HCEC 1CT (cell line): ENCODE data around the gene TASP1.

Experiments
- DNase-seq: peaks from one replicate; pipeline ENCODE4 v3.0.0-alpha.2; 2017

The TASP1 gene

GRCh38 chr20:13340088-13340487 lies 298.6 kb downstream of the TASP1 start:
- no peak for DNase-seq
